Spleen (tissue), 11 donors: ENCODE data around the gene NRBF2. TPM values are rescaled to one million over a fixed set of nuclear protein-coding genes. Genes with fewer than 3 reads are reported as not detected.

Experiments used
- DNase-seq: peaks from one replicate; pipeline ENCODE4 v3.0.0-alpha.2; 2020
- H3K27ac ChIP-seq, 8 donors: fragments of 200-600 bp; sonication (generic) in 7 of 8; 1 replicate in 4 of 8; 2 replicates in 4 of 8; pipeline versions ENCODE4 v1.5.0 to v1.8.0; 2016 to 2021; ENCODE audit warnings: inconsistent platforms in 4 of 8, mild to moderate bottlenecking in 4 of 8, moderate library complexity in 1 of 8
- H3K27me3 ChIP-seq, 7 donors: fragments of 200-600 bp; sonication (generic) in 6 of 7; replicated peaks in 1 of 7; 1 replicate in 4 of 7; 2 replicates in 3 of 7; pipeline versions ENCODE4 v1.5.0 to v1.8.0; 2016 to 2021; ENCODE audit warnings: inconsistent platforms in 3 of 7, mild to moderate bottlenecking in 1 of 7
- H3K36me3 ChIP-seq, 6 donors: fragments of 200-600 bp; sonication (generic) in 5 of 6; 1 replicate in 4 of 6; 2 replicates in 2 of 6; pipeline versions ENCODE4 v1.5.0 to v1.8.0; 2016 to 2021; ENCODE audit warnings: inconsistent platforms in 2 of 6
- H3K4me1 ChIP-seq, 6 donors: fragments of 200-600 bp; sonication (generic) in 5 of 6; 1 replicate in 3 of 6; 2 replicates in 3 of 6; pipeline versions ENCODE4 v1.5.0 to v1.8.0; 2016 to 2021; ENCODE audit warnings: inconsistent platforms in 3 of 6
- H3K4me3 ChIP-seq, 8 donors: fragments of 200-600 bp; sonication (generic) in 7 of 8; 1 replicate in 4 of 8; 2 replicates in 4 of 8; pipeline versions ENCODE4 v1.5.0 to v1.8.0; 2016 to 2021; ENCODE audit warnings: inconsistent platforms in 4 of 8, mild to moderate bottlenecking in 4 of 8, moderate library complexity in 2 of 8
- H3K9me3 ChIP-seq, 8 donors: fragments of 200-600 bp; sonication (generic) in 7 of 8; 1 replicate in 4 of 8; 2 replicates in 4 of 8; pipeline versions ENCODE4 v1.5.0 to v1.8.0; 2016 to 2021; ENCODE audit warnings: inconsistent platforms in 4 of 8
- CTCF ChIP-seq, 11 experiments: fragments of 200-600 bp in 7 of 11; fragments of 450-650 bp in 4 of 11; sonication (generic) in 4 of 11; IDR thresholded peaks in 8 of 11; conservative IDR thresholded peaks in 3 of 11; 1 replicate in 7 of 11; 2 replicates in 4 of 11; pipeline versions ENCODE4 v1.4.0 to v1.8.0; 2016 to 2021; ENCODE audit warnings: antibody characterized with exemption in 11 of 11, inconsistent platforms in 4 of 11, mild to moderate bottlenecking in 1 of 11
- POLR2A ChIP-seq, 3 donors: fragments of 450-650 bp; IDR thresholded peaks; one replicate each; pipeline ENCODE4 v1.5.1; 2017; ENCODE audit warnings: antibody characterized with exemption in 3 of 3, mild to moderate bottlenecking in 1 of 3
- POLR2AphosphoS5 ChIP-seq, 3 donors: sonication (generic); formaldehyde crosslinking; IDR thresholded peaks; one replicate each; pipeline ENCODE4 v1.5.1; 2017; ENCODE audit warnings: antibody characterized with exemption in 3 of 3
- WGBS, 5 donors: extraction: QIAGEN DNeasy Blood & Tissue Kit in 3 of 5; methylation state at CpG; one replicate each; pipeline versions ENCODE4 v1.1.5 to v1.1.7; 2013 to 2018; 5-methylcytosine and 5-hydroxymethylcytosine counted together
- intact Hi-C: fragments of 100-400 bp; cut with DNase I; formaldehyde crosslinking; loops from one replicate; pipeline ENCODE4 v1.15.0; 2023; ENCODE audit warnings: low total_unique reads
- polyA plus RNA-seq, 3 donors: library from polyadenylated mRNA; stranded (reverse); fragments of 200-250 nt; gene quantifications; one replicate each; pipeline ENCODE4 v1.2.1, GENCODE V29; 2013
- total RNA-seq, 7 donors: library from RNA; depleted of rRNA in 3 of 7; stranded (reverse); fragments of >200 nt in 3 of 7; fragmentation: NEBNext Ultra II Directional in 4 of 7; extraction: Animal tissue kit (Norgen Biotek cat#: 25700) in 4 of 7; gene quantifications; one replicate each; pipeline versions ENCODE4 v1.1.0 to v1.2.1, GENCODE V29; 2016 to 2021
- donor health status: healthy with polysubstance abuse.
- donor health status: DM: no; HTN: no; CAD: no; lungs with moderate emphysema.
- donor health status: DM: no; HTN: no; CAD: no.
- donor health status: Bipolar disorder and iron deficiency.
- donor health status: healthy.
- donor health status: DM: no; HTN: no; CAD: no.
- donor health status: DM: yes; HTN: yes; CAD: no.

The NRBF2 gene
- total and polyA plus RNA-seq, 10 donors = 10.3 to 44.1 (median 31.7) TPM

GRCh38 chr10:63166742-63167258 is 33.7 kb downstream of the NRBF2 start:
- no peak for DNase-seq
- H3K36me3 ChIP-seq = peaks cover 0 to 89% (median 33%) of the 10 kb centered on the region in 6 donors
- 15 to 27% (median 19%) methylated on average over 3 of the region's 3 CpGs for WGBS, 5 donors
- no peaks in the 10 kb centered on the region for H3K9me3 ChIP-seq
- H3K27me3 ChIP-seq = no peaks in the 10 kb centered on the region
- H3K4me3 ChIP-seq = no peak overlapping the region
- TF ChIP-seq POLR2A (IDR thresholded peaks at IDR 0.05) = no peak
- peak in 1 of 3 donors; percentile 20 for TF ChIP-seq POLR2AphosphoS5 (IDR thresholded peaks at IDR 0.05)
- peak; percentile 63 to 86 (median 73) for TF ChIP-seq CTCF (IDR thresholded peaks at IDR 0.05 in 8 of 11, conservative IDR thresholded peaks at IDR 0.05 in 3 of 11)
- H3K27ac ChIP-seq = peak overlapping the region in 2 of 8 donors; percentile 4 to 15
- intact Hi-C loops = loop anchor here (5.0 kb wide), 1 partner anchor 556 kb away; no protein-coding TSS in a partner anchor
- peaks cover 0 to 31% (median 3%) of the 10 kb centered on the region in 6 donors for H3K4me1 ChIP-seq

- Histone ChIP-seq H3K27me3 (no peaks in the 10 kb centered on the region), H3K9me3 (no peaks in the 10 kb centered on the region), H3K36me3 (peaks cover 0 to 97% (median 35%) of the 10 kb centered on the region in 6 donors), H3K27ac (peak overlapping the region in 4 of 8 donors; percentile 5 to 26 (median 8)), H3K4me3 (no peak overlapping the region), H3K4me1 (peaks cover 3 to 43% (median 21%) of the 10 kb centered on the region in 6 donors)
- intact Hi-C loops = loop anchor here (5.0 kb wide), 1 partner anchor 553 kb away; no protein-coding TSS in a partner anchor
- no peak for TF ChIP-seq POLR2A (IDR thresholded peaks at IDR 0.05)
- DNase-seq = no peak
- 75 to 85% (median 82%) methylated on average over 2 of the region's 2 CpGs for WGBS, 5 donors
Observed at GRCh38 chr10:63168821-63169462, 35.8 kb downstream of the NRBF2 start.

DNA sequence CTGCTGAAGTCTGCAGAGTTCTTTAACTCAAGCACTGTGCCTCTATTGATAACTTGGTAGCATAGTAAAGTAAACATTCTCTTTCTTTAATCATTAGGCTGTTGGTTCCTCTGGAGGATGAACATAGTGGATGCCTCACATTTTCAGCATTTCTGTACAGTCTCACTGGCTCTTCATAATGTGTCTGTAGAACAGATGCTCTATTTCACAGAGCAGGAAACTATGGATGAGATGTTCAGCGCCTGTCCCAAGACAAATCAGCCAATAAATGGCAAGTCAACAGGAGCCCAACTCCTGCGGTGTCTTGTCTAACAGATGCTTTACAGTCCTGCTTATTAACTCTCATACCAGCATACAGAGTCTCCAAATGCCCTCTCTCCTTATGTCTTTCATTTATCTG is 36.5 kb downstream of the NRBF2 start:
- TF ChIP-seq CTCF (IDR thresholded peaks at IDR 0.05 in 8 of 11, conservative IDR thresholded peaks at IDR 0.05 in 3 of 11) = no peak
- no peak for TF ChIP-seq POLR2A (IDR thresholded peaks at IDR 0.05)
- no peak for TF ChIP-seq POLR2AphosphoS5 (IDR thresholded peaks at IDR 0.05)
- H3K4me3 ChIP-seq = no peak overlapping the region
- H3K36me3 ChIP-seq = peaks cover 0 to 95% (median 33%) of the 10 kb centered on the region in 6 donors
- no peaks in the 10 kb centered on the region for H3K27me3 ChIP-seq
- peak overlapping the region in 3 of 8 donors; percentile 5 to 26 (median 9) for H3K27ac ChIP-seq
- no peak for DNase-seq
- peaks cover 3 to 43% (median 28%) of the 10 kb centered on the region in 6 donors for H3K4me1 ChIP-seq
- WGBS, 5 donors = 84 to 94% (median 91%) methylated on average over 2 of the region's 2 CpGs
- intact Hi-C loops = loop anchor here (5.0 kb wide), 1 partner anchor 553 kb away; no protein-coding TSS in a partner anchor
- no peaks in the 10 kb centered on the region for H3K9me3 ChIP-seq

- Histone ChIP-seq H3K4me3 (no peak overlapping the region), H3K36me3 (peaks cover 0 to 95% (median 40%) of the 10 kb centered on the region in 6 donors), H3K4me1 (peaks cover 3 to 59% (median 35%) of the 10 kb centered on the region in 6 donors), H3K27me3 (no peaks in the 10 kb centered on the region), H3K27ac (peak overlapping the region in 2 of 8 donors; percentile 25 to 37), H3K9me3 (no peaks in the 10 kb centered on the region)
- no peak for DNase-seq
- 87 to 100% (median 93%) methylated on average over 1 of the region's 1 CpG for WGBS, 5 donors
- TF ChIP-seq CTCF (IDR thresholded peaks at IDR 0.05 in 8 of 11, conservative IDR thresholded peaks at IDR 0.05 in 3 of 11) (no peak), POLR2A (IDR thresholded peaks at IDR 0.05) (no peak), POLR2AphosphoS5 (IDR thresholded peaks at IDR 0.05) (no peak)
- intact Hi-C loops = no loop called here
Observed at GRCh38 chr10:63171255-63171855, 38.2 kb downstream of the NRBF2 start.
